Stimulated activated naive CD8-positive, alpha-beta T cell treated with anti-CD3 and anti-CD28 coated beads, Interleukin-15, amount 100 ng/mL, for 72 hours (primary cell): ENCODE data around the gene VCL.
"Not testable (repeated sequence)": the region's sequence is repeated elsewhere in the genome, so short reads cannot be mapped to it uniquely, and the experiment has no call there.

Experiments used
- ATAC-seq: fragments of 150-1000 bp; cut with Tn5 transposase; 2 replicates; pipeline ENCODE4 v1.10.0; 2021; ENCODE audit warnings: mild to moderate bottlenecking, moderate library complexity
- DNase-seq, 2 donors: peaks; one replicate each; pipeline ENCODE4 v3.0.0; 2021 to 2022
- H3K27ac Mint-ChIP-seq, 2 donors: one replicate each; pipeline ENCODE4 v1.8.0; 2022; ENCODE audit warnings: mild to moderate bottlenecking in 2 of 2, mixed read lengths in 2 of 2, moderate library complexity in 2 of 2
- H3K27me3 Mint-ChIP-seq: one replicate; pipeline ENCODE4 v1.8.0; 2022; ENCODE audit warnings: mixed read lengths
- H3K4me1 Mint-ChIP-seq: one replicate; pipeline ENCODE4 v1.8.0; 2022; ENCODE audit warnings: mild to moderate bottlenecking, mixed read lengths
- H3K4me3 Mint-ChIP-seq, 2 donors: one replicate each; pipeline ENCODE4 v1.8.0; 2022; ENCODE audit warnings: mild to moderate bottlenecking in 2 of 2, mixed read lengths in 2 of 2, moderate library complexity in 1 of 2
- H3K9me3 Mint-ChIP-seq, 2 donors: one replicate each; pipeline ENCODE4 v1.8.0; 2022; ENCODE audit warnings: mixed read lengths in 2 of 2

The VCL gene

DNA sequence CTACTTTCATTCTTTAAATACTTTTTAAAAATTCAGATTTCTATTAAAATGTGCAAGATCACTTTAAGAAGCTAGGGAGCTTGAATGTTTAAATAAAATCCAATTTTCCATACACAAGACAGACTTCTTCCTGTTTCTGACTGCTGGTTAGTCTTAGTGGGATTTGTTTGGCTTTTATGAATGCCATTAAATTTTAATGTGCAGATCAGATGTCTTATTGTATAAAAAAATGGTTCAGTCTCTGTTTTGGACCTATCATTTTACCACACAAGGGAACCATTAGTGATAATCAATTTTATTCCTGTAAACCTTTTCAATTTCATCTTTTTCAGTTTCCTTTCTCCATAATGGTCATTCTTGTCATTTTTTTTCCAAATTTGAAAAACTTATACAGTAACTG is 63.2 kb downstream of the VCL start:
- Mint-ChIP-seq H3K4me3 (no peak overlapping the region), H3K4me1 (peaks cover 30% of the 10 kb centered on the region), H3K27ac (no peak overlapping the region), H3K27me3 (no peaks in the 10 kb centered on the region), H3K9me3 (peaks cover 6 to 11% of the 10 kb centered on the region in 2 donors)
- DNase-seq: no peak
- no peak for ATAC-seq

DNA sequence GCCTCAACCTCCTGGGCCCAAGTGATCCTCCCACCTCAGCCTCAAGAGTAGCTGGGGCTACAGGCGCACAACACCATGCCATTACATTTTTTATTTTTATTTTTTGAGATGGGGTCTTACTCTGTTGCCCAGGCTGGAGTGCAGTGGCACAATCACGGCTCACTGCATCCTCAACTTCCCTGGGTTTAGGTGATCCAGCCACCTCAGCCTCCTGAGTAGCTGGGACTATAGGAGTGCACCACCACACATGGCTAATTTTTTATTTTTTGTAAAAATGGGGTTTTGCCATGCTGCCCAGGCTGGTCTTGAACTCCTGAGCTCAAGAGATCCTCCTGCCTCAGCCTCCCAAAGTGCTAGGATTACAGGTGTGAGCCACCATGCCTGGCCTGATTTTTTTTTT is 64.1 kb downstream of the VCL start:
- not testable (repeated sequence) for ATAC-seq, H3K27ac Mint-ChIP-seq, H3K4me3 Mint-ChIP-seq, DNase-seq, H3K27me3 Mint-ChIP-seq
- Mint-ChIP-seq H3K9me3 (peaks cover 6 to 11% of the 10 kb centered on the region in 2 donors), H3K4me1 (peaks cover 24% of the 10 kb centered on the region)

DNA sequence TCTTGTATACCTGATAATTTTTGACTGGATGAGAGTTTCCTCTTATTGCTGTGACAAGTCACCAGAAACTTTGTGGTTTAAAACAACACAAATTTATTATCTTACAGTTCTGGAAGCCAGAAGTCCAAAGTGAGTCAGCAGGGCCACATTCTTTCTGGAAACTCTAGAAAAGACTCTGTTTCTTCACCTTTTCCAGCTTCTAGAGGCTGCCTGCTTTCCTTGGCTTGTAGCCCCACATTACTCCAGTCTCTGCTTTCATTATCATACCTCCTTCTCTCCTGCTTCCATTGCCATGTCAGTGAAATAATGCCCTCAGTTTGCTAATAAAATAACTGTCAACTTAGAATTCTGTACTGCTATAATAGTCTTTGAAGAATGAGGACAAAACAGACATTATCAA is 65.3 kb downstream of the VCL start:
- H3K4me1 Mint-ChIP-seq: peaks cover 13% of the 10 kb centered on the region
- H3K9me3 Mint-ChIP-seq: peaks cover 6 to 11% of the 10 kb centered on the region in 2 donors
- DNase-seq (no peak), ATAC-seq (no peak)
- no peaks in the 10 kb centered on the region for H3K27me3 Mint-ChIP-seq
- H3K27ac Mint-ChIP-seq: no peak overlapping the region
- H3K4me3 Mint-ChIP-seq: no peak overlapping the region

DNA sequence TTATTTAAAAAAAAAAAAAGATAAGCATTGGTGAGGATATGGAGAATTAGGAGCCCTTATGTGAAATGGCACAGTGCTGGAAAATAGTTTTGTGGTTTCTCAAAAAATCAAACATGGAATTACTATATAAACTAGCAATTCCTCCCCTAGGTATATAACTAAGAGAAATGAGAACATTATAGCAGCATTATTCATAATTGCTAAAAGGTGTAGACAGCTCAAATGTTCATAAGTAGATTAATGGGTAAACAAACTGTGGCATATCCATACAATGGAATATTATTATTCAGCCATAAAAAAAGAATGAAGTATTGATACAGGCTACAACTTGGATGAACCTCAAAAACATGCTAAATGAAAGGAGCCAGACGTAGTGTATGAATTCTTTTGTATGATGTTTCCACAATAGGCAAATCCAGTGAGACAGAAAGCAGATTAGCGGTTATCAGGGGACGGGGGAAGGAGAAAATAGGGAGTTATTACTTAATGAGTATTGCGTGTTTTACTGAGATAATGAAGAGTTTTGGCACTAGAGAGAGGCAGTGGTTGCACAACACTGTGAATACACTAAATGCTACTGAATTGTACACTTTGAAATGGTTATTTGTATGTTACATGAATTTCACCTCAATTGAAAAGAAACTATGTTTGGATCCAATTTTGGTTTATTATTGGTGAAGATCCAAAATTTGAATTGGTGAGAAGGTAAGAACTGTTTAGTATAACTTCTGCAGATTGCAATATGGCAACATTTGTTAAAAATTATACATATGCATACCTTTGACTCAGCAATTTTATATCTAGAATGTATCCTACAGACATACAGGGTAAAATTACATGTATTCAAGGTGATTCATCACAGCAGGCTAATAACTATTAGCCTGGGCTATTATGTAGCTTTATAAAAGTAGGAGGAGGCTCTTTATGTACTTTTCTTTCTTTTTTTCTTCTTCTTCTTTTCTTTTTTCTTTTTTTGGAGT is 69.7 kb downstream of the VCL start:
- no peak overlapping the region for H3K27ac Mint-ChIP-seq
- no peaks in the 10 kb centered on the region for H3K27me3 Mint-ChIP-seq
- no peak overlapping the region for H3K4me3 Mint-ChIP-seq
- H3K9me3 Mint-ChIP-seq: peaks cover 6 to 11% of the 10 kb centered on the region in 2 donors
- ATAC-seq: no peak
- DNase-seq: no peak
- H3K4me1 Mint-ChIP-seq: no peaks in the 10 kb centered on the region

DNA sequence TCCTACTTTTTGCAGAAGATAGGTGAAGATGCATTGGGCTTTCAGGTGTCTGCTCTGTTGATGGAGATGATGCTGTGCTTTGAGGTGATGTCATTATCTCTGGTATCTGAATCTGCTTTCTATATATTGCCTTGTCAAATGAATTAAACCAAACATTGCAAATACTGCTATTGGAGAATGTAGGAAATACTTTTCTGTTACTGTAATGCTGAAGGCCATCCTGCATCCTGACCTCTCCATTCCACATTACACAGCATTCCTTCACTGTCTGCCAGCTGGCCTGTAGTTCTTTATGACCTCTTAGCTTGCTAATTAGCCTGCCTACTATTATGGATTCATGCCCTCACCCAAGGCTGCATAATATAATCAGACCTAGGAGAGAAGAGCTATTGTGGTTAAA is 73.2 kb downstream of the VCL start:
- DNase-seq (no peak), ATAC-seq (no peak)
- H3K4me3 Mint-ChIP-seq: no peak overlapping the region
- H3K9me3 Mint-ChIP-seq: no peaks in the 10 kb centered on the region
- H3K4me1 Mint-ChIP-seq: no peaks in the 10 kb centered on the region
- H3K27ac Mint-ChIP-seq: no peak overlapping the region
- no peaks in the 10 kb centered on the region for H3K27me3 Mint-ChIP-seq

DNA sequence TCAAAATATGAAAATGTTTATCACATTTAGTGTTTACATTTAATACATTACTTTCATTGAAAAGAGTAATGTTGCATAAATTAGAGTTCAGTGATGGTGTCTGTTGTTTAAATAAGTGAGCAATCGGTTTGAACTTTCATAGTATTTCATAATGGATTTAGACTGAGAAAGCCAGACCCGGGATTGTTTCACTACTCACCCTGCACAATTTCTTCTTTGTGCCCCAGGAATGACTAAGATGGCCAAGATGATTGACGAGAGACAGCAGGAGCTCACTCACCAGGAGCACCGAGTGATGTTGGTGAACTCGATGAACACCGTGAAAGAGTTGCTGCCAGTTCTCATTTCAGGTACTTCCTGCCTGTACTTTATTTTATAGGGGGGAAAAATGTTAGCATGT is 74.6 kb downstream of the VCL start:
- H3K27me3 Mint-ChIP-seq: no peaks in the 10 kb centered on the region
- H3K4me3 Mint-ChIP-seq: no peak overlapping the region
- no peaks in the 10 kb centered on the region for H3K9me3 Mint-ChIP-seq
- DNase-seq: no peak
- no peak overlapping the region for H3K27ac Mint-ChIP-seq
- ATAC-seq: no peak
- peaks cover 4% of the 10 kb centered on the region for H3K4me1 Mint-ChIP-seq

DNA sequence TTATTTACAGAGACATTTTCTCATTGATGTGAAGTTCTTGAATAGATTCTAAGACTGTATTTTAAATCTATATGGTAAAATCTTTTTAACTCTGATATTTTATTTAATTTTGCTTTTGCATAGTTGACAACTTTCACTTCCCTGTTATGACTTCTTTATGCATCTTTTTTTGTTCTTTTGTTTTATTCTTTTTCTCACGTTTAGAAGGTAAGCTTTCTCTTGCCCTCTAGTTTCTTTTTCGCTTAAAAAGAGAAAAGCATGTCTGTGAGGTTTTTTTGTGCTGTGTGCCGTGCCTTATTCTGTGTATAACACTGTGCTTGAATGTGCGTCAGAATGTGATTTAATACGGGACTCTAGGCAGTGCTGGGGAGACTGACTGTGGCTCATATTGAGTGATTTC is 78.0 kb downstream of the VCL start:
- DNase-seq (no peak), ATAC-seq (no peak)
- Mint-ChIP-seq H3K27ac (no peak overlapping the region), H3K27me3 (no peaks in the 10 kb centered on the region), H3K4me3 (no peak overlapping the region), H3K9me3 (no peaks in the 10 kb centered on the region), H3K4me1 (peaks cover 33% of the 10 kb centered on the region)

DNA sequence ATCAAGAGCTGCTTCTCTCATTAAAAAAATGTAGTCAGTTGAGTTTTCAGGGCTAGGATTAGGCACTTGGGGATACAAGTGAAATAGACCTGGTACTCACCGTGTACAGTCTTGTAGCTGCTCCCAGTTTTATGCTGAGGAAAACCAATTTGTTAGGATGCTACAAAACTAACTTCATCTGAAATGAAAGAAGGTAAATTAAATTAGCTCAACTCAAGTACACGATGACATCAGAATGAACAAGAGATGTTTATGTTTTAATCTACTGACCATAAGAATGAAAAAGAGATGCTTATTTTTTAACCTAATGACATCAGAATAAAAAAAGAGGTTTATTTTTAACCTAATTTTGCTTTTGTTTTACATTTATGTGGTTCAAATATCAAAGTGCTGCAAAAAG is 79.0 kb downstream of the VCL start:
- Mint-ChIP-seq H3K4me3 (no peak overlapping the region), H3K27ac (no peak overlapping the region), H3K27me3 (no peaks in the 10 kb centered on the region), H3K9me3 (no peaks in the 10 kb centered on the region), H3K4me1 (peaks cover 37% of the 10 kb centered on the region)
- DNase-seq: no peak
- no peak for ATAC-seq

DNA sequence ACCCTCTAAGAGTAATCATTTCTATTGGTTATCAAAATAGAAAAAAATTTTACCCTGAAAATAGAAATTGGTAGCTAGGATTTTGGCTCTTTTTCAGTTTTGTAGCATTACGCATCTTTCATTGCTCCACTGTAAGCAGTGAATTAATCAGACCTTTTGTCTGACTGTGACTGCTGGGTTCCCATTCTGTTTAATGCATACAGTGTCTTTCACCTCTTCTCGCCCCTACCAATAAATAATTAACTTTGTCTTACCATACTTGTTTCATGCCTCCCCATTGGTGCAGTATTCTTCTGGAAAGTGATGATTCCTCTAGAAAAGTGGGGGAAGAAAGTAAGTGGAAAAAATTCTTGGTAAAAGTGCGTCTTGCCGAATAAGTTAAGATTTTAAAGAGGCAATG is 79.5 kb downstream of the VCL start:
- no peak for ATAC-seq
- Mint-ChIP-seq H3K27ac (no peak overlapping the region), H3K4me3 (no peak overlapping the region)

DNA sequence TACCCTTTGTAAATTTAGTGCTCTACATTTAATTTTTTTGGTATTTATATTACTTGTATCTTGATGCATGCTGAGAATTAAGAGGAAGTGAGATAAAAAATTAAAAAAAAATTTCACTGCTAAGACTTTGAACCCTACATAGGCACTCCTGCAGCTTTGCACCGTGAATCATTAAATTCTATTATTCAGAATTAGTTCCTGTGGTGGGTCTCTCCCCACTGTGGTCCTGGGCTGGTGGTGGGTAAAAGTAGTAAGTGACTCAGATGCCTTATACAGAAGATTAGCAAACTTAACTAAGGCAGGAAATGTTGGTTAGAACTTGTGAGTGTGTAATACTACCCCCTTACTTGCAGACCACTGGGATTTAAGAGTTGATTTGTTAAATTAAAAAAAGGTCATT is 80.1 kb downstream of the VCL start:
- H3K4me1 Mint-ChIP-seq: peaks cover 37% of the 10 kb centered on the region
- H3K9me3 Mint-ChIP-seq: no peaks in the 10 kb centered on the region
- H3K27me3 Mint-ChIP-seq: no peaks in the 10 kb centered on the region
- H3K27ac Mint-ChIP-seq: peak overlapping the region in 1 of 2 donors; percentile 62
- ATAC-seq (peak; percentile 99), DNase-seq (peak; percentile 57 to 77)
- H3K4me3 Mint-ChIP-seq: peak overlapping the region; percentile 22 to 53

More for the DNA sequence above, 79.5 kb downstream of the VCL start:
- Mint-ChIP-seq H3K4me1 (peaks cover 37% of the 10 kb centered on the region), H3K27me3 (no peaks in the 10 kb centered on the region), H3K9me3 (no peaks in the 10 kb centered on the region)
- no peak for DNase-seq

DNA sequence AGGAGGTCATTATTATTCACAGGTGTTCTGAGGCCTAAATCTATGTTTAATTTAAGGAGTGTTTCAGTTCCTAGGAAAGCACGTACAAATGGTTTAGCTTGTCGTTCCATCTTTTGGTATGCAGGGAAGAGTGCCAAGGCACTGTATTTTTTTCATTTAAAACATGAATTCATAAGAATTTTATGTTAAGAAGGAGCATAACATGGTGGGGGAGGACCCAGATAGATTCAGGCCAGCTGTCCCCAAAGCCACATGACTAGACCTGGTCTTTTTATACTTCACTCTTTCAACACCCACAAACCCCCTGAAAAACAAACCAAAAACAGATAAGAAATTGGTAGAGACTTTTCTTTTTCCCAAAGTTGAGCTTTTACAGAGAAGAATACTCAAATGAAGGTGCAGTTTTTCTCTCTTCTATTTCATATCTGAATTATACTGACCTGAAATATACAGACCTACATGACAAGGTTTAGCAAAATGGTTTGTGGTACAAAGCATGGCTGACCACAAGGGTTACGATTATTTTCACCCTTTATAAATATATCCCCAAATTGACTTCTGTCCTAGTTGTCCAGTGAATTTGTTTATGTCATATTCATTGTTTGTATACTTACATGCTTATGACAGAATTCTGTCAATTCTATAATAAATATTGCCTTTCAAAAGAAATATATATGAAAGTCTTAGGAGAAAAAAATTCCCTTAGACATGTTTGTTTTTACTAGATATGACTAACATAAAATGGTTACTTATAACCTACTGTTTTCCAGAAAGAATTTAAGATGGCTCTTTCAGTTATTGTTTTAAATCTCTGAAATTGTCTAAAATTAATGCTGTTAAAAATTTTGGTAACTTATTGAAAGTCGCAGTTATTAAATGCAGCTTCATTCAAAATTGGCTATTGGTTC is 81.4 kb downstream of the VCL start:
- ATAC-seq: no peak

DNA sequence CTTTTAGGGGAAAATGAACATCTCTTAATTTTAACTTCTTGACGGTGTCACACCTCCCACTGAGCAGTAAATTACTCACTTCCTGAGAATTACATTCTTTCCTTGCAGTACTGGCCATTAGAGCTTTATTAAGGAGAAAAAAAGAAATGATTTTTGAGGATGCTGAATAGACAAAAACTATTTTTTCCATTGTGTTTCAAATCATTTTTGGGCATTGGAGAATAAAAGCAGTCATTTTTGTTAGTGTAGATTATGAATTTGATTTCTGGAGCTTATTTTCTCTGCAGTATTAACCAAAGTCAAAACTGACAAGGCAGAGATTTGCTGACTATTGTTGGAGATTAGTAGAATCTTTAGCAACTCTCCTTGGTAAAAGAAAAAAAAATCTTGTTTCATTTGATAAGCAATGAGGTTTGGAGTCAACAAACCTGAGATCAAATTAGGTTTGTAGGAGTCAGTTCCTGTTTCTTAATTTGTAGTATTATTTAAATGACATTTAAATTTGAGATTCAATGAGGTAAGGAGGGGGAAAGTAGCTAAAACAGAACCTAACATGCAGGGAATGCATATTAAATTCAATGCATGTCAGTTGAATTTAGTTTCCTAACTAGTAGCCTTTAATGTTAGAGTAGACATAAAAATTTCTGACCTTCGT is 82.1 kb downstream of the VCL start:
- DNase-seq (no peak), ATAC-seq (no peak)
- no peaks in the 10 kb centered on the region for H3K27me3 Mint-ChIP-seq
- H3K27ac Mint-ChIP-seq: no peak overlapping the region
- H3K4me1 Mint-ChIP-seq: peaks cover 43% of the 10 kb centered on the region
- peak overlapping the region; percentile 16 to 37 for H3K4me3 Mint-ChIP-seq
- H3K9me3 Mint-ChIP-seq: no peaks in the 10 kb centered on the region

More for the DNA sequence above, 81.4 kb downstream of the VCL start:
- peak overlapping the region; percentile 22 to 53 for H3K4me3 Mint-ChIP-seq
- H3K27me3 Mint-ChIP-seq: no peaks in the 10 kb centered on the region
- H3K4me1 Mint-ChIP-seq: peaks cover 37% of the 10 kb centered on the region
- no peak for DNase-seq
- H3K9me3 Mint-ChIP-seq: no peaks in the 10 kb centered on the region
- H3K27ac Mint-ChIP-seq: peak overlapping the region in 1 of 2 donors; percentile 0

DNA sequence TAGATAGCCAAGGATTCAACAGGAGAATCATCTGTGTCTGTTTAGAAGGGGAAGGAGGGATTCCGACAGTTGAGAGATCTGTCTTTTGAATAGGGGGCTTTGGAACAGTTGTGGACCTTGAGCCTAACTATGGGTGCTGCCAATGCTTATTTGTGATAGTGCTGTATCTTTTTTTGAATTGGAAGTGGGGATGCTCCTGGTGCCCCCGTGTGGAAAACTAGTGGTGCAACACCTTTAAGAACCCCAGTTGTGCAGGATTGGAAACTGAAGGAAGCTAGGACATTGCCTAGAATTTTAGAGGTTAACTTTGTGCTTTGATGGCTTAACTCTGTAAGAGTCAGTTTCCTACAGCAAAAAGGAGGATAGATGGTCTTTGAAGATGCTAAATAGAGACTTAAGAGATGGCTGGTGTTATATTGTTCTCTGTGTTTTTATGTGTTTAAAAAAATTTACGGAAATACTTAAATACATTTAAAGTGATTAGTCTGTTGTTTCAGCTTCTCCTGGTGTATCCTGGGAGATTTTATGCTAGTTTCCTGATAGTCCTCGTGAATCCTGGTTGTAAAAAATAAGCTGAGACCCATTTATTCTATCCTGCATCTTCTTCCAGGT is 83.4 kb downstream of the VCL start:
- DNase-seq: peak; percentile 27 to 31
- no peaks in the 10 kb centered on the region for H3K27me3 Mint-ChIP-seq
- H3K4me1 Mint-ChIP-seq: peaks cover 47% of the 10 kb centered on the region
- no peak for ATAC-seq
- no peak overlapping the region for H3K4me3 Mint-ChIP-seq
- no peaks in the 10 kb centered on the region for H3K9me3 Mint-ChIP-seq
- H3K27ac Mint-ChIP-seq: no peak overlapping the region

DNA sequence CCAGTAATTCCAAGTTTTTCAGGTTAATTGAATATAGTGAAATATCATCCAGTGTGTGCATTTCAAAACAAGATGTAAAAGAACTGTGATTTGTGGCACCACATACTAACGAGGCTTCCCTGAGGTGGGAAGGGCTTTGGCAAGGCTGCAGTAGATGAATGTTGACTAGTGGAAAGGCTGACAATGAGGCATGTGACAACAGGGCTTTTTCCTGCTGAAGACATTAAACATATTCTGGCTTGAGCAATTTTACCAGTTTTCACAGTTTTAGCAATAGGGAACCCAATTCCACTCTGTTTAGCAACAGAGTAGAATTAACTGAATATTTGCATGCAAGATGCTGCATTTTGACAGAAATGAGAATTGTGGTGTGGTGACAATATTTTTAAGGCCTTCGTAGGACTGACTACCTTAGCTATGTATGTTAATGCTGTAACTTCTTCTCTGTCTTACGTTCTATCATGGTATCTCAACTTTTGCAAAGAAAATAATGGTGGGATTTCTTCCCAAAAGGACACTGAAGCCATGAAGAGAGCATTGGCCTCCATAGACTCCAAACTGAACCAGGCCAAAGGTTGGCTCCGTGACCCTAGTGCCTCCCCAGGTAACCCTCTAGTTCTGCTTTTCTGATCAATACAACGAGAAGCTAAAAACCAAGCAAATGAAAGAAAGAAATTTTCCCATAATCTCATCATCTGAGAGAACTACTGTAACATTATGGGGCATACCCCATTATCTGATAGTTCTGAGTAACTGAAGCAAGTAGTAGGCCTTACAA is 84.2 kb downstream of the VCL start:
- H3K9me3 Mint-ChIP-seq: no peaks in the 10 kb centered on the region
- no peaks in the 10 kb centered on the region for H3K27me3 Mint-ChIP-seq

More for the DNA sequence above, 84.2 kb downstream of the VCL start:
- DNase-seq (no peak), ATAC-seq (no peak)
- no peak overlapping the region for H3K27ac Mint-ChIP-seq
- H3K4me3 Mint-ChIP-seq: no peak overlapping the region
- peaks cover 47% of the 10 kb centered on the region for H3K4me1 Mint-ChIP-seq
